Thymus (tissue), 11 donors: ENCODE results near the gene VSIG2. TPM values are rescaled to one million over a fixed set of nuclear protein-coding genes. Genes with fewer than 3 reads are reported as not detected.

Experiments used
- DNase-seq, 9 donors: peaks; one replicate each; pipeline ENCODE4 v3.0.0-alpha.2; 2013; ENCODE audit warnings: low spot score in 9 of 9, low read depth in 6 of 9, missing footprints in 1 of 9
- H3K27ac ChIP-seq, 2 donors: one replicate each; pipeline ENCODE4 v1.5.1; 2013; ENCODE audit warnings: control low read depth in 1 of 2, low read depth in 1 of 2, low read length in 1 of 2, mild to moderate bottlenecking in 1 of 2, moderate library complexity in 1 of 2
- H3K27me3 ChIP-seq, 2 donors: one replicate each; pipeline ENCODE4 v1.5.1; 2013; ENCODE audit warnings: low read length in 1 of 2; ENCODE audit not compliant: control insufficient read depth in 2 of 2, insufficient read depth in 1 of 2
- H3K36me3 ChIP-seq, 2 donors: one replicate each; pipeline ENCODE4 v1.5.1; 2013; ENCODE audit warnings: low read length in 1 of 2, mild to moderate bottlenecking in 1 of 2, moderate library complexity in 1 of 2; ENCODE audit not compliant: control insufficient read depth in 2 of 2, insufficient read depth in 2 of 2
- H3K4me1 ChIP-seq, 2 donors: one replicate each; pipeline ENCODE4 v1.5.1; 2013; ENCODE audit warnings: low read length in 2 of 2; ENCODE audit not compliant: control insufficient read depth in 2 of 2, insufficient read depth in 2 of 2
- H3K4me3 ChIP-seq, 2 donors: one replicate each; pipeline ENCODE4 v1.5.1; 2013; ENCODE audit warnings: low read length in 2 of 2, control low read depth in 1 of 2, mild to moderate bottlenecking in 1 of 2
- H3K9me3 ChIP-seq, 2 donors: one replicate each; pipeline ENCODE4 v1.5.1; 2013; ENCODE audit warnings: low read length in 1 of 2, mild to moderate bottlenecking in 1 of 2; ENCODE audit not compliant: control insufficient read depth in 2 of 2, insufficient read depth in 1 of 2
- WGBS: extraction: QIAGEN DNeasy Blood & Tissue Kit; methylation state at CpG from one replicate; pipeline ENCODE4 v1.1.7; 2013; 5-methylcytosine and 5-hydroxymethylcytosine counted together
- polyA plus RNA-seq: library from polyadenylated mRNA; stranded (reverse); fragments of 200-250 nt; gene quantifications from one replicate; pipeline ENCODE4 v1.2.3, GENCODE V29; 2013
- total RNA-seq: library from RNA; stranded (reverse); fragments of 120-200 nt; gene quantifications from one replicate; pipeline ENCODE4 v1.2.4, GENCODE V29; 2013
- donor health status: healthy.

The VSIG2 gene
- total and polyA plus RNA-seq, 2 donors = 0.14 to 0.80 TPM

DNA sequence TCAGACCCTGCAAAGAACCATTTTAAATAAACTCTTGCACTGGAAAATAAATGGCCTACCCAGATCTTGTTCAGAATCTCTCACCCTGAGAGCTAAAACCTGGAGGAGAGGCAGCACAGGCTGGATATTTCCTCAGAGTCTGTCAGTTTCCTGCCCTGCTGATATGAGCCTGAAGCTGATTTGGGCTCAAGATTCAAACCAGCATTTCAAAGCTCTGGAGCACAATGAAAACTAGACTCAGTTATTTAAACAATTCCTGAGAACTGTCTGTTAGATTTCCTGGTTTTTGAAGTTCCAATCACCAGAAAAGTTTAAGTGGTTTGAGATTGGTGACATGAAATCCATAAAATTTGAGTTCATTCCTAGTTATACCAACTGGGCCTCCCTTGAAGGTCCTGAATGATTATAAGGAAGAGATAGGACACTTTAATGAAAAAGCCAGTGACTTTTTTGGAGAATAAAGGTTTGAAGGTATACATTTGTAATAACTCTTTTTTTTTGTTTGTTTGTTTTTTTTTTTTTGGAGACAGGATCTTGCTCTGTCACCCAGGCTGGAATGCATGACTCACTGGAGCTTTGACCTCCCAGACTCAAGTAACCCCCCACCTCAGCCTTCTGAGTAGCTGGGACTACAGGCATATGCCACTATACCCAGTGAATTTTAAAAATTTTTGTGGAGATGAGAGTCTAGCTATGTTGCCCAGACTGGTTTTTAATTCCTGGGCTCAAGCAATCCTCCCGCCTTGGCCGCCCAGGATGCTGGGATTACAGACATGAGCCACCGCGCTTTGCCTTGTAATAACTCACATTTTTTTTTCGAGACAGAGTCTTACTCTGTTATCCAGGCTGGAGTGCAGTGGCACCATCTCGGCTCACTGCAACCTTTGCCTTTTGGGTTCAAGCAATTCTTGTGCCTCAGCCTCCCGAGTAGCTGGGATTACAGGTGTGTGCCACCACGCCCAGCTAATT, 18.0 kb upstream of the VSIG2 start:
- Histone ChIP-seq H3K27me3 (no peaks in the 10 kb centered on the region), H3K9me3 (no peaks in the 10 kb centered on the region), H3K27ac (no peak overlapping the region), H3K4me3 (no peak overlapping the region), H3K4me1 (no peaks in the 10 kb centered on the region), H3K36me3 (peaks cover 3 to 18% of the 10 kb centered on the region in 2 donors)
- no peak for DNase-seq
- WGBS = 98% methylated on average over 8 of the region's 8 CpGs

DNA sequence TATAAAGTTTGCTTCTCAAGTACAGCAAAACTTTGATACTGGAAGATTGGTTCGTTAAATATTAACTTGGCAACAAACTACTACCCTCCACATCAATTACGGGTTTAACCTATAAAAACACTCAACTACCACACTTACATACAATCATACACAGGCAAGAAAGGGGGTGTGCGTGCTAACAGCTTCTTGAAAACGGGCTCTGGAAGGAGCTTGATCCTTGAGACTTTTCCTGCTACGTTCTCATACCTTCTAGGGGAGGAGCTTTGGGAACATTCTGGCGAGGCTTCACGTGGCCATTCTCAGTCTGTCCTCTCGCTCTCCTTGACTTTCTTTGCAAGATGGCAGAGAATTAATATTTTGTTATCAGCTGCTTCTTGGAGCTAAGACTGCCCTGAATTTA, 16.9 kb upstream of the VSIG2 start:
- H3K9me3 ChIP-seq = no peaks in the 10 kb centered on the region
- H3K36me3 ChIP-seq = peaks cover 3 to 18% of the 10 kb centered on the region in 2 donors
- H3K27ac ChIP-seq = no peak overlapping the region
- DNase-seq = no peak
- no peaks in the 10 kb centered on the region for H3K4me1 ChIP-seq
- 97% methylated on average over 8 of the region's 8 CpGs for WGBS
- no peak overlapping the region for H3K4me3 ChIP-seq
- H3K27me3 ChIP-seq = no peaks in the 10 kb centered on the region

DNA sequence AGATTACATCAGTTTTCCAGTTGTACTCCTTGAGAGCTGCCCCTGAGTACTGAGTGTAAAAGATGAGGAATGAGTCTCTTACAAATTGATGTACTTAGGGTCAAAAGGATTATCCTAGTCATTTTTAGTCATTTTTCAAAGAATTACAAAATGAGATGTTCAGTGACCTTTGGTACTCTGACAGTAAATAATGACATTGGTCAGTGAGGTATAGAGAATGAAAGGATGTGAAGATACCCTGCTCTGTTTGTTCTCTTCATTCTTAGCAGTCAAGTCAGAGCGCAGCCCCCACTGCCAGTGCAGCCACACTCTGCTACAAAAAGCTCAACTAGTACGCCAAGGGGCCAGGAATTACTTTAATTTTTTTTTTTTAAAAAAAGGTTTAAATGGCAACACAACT, 14.1 kb upstream of the VSIG2 start:
- peaks cover 11 to 23% of the 10 kb centered on the region in 2 donors for H3K4me1 ChIP-seq
- H3K27ac ChIP-seq = no peak overlapping the region
- no peaks in the 10 kb centered on the region for H3K9me3 ChIP-seq
- peaks cover 18 to 22% of the 10 kb centered on the region in 2 donors for H3K27me3 ChIP-seq
- H3K4me3 ChIP-seq = no peak overlapping the region
- no peak for DNase-seq
- peaks cover 3 to 9% of the 10 kb centered on the region in 2 donors for H3K36me3 ChIP-seq
- WGBS = 98% methylated on average over 2 of the region's 2 CpGs

DNA sequence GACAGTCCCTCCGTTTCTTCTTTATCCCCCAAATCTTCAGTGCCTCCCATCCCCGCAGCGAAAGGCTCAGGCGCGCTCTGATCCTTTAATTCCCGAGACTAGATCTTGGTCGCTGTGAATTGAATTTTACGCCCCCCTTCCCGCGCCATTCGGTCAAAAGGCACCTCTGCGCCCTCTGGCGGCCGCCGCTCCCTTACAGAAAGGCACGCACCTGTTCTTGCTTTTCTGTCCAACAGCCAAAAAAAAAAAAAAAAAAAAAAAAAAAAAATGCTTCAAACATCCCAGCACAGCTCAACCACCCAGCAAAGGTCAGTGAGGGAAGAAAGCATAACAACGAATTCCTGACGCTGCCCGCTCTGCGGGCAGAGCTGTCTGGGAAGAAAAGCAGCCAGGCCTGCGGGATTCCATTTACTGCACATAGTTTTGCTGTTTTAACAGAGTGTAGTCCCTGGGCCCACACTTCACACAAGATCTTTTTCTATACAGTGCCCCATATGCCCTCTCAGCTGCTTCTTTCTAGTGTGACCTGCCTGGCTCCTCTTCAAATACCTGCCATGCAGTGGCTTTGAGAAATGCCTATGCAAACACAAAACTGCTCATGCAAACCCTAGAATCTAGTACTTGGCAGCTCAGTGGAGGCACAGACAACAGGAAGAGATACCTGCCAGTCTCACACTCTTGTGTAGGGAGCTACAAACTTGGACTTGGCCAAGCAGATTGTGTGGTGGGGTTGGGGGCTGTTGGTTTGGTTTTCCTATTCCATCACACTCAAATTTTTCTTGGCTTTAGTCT, 11.3 kb upstream of the VSIG2 start:
- Histone ChIP-seq H3K4me1 (peaks cover 16 to 48% of the 10 kb centered on the region in 2 donors), H3K27me3 (peaks cover 45 to 50% of the 10 kb centered on the region in 2 donors), H3K27ac (no peak overlapping the region), H3K4me3 (peak overlapping the region; percentile 36 to 46), H3K36me3 (peaks cover 3 to 5% of the 10 kb centered on the region in 2 donors), H3K9me3 (peaks cover 0 to 10% of the 10 kb centered on the region in 2 donors)
- 8% methylated on average over 21 of the region's 21 CpGs for WGBS
- peak in 8 of 9 donors; percentile 55 to 91 (median 76) for DNase-seq

DNA sequence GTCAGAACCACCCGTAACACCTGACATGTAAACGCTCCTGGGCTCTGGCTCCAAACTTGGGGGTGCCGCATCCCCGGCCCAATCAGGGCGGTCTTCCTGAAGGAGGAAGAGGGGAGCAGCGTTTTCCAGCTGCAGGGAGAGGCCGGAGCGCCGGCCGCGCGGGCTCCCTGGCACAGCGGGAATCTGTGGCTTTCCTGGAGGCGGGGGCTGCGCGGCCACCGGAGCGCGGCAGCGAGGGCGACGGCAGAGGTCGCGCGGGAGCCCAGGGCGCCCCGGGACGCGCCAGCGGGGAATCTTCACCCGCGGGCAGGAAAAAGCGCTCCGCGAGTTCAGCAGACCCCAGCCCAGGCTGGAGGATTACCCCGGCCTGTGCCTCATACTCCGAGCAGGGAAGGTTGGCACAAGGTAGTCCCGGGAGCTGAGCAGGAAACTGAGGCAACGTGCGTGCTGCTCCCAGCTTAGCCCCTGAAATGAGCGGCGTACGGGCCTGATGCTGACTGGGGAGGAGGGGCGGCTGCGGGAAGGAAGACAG, 10.6 kb upstream of the VSIG2 start:
- no peak for DNase-seq
- Histone ChIP-seq H3K9me3 (peaks cover 0 to 12% of the 10 kb centered on the region in 2 donors), H3K4me1 (peaks cover 19 to 51% of the 10 kb centered on the region in 2 donors), H3K36me3 (peaks cover 3 to 5% of the 10 kb centered on the region in 2 donors), H3K4me3 (peak overlapping the region; percentile 36 to 46), H3K27ac (no peak overlapping the region), H3K27me3 (peaks cover 52 to 57% of the 10 kb centered on the region in 2 donors)
- under 1% methylated on average over 45 of the region's 45 CpGs for WGBS

DNA sequence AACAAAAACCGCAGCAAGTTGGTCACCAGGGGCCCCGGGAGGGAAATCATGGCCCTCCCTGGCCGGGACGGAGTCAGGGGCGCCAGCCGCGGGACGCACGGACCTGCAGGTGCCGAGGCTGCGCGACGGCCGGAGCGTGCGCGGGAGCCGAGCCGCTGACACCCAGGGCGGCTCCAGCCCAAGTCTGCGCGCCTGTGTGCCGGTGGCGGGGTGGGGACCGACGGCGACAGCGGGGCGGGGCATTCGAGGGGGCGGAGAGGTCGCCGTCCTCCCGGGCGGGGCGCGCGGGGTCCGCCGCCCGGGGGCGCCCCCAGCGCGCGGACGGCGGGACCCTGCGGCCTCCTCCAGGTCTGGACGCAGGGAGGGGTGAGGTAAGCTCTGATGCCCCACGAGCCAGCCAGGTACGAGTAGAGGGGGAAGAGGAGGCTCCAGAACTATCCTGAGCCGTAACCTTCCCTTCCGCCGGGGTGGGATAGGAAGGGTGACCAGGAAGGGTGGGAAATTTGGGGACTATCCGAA, 10.1 kb upstream of the VSIG2 start, which contains the start of gene ESAM:
Gene ESAM (minus strand): TSS at position 186 of the 519 bp plus-strand sequence. CDS start 136 bp downstream, at position 50.
- Histone ChIP-seq H3K4me1 (peaks cover 19 to 51% of the 10 kb centered on the region in 2 donors), H3K9me3 (peaks cover 0 to 12% of the 10 kb centered on the region in 2 donors), H3K4me3 (peak within 1 kb of the TSS; percentile 36 to 46), H3K36me3 (peaks cover under 1 to 2% of the 10 kb centered on the region in 2 donors), H3K27ac (peak within 1 kb of the TSS in 1 of 2 donors; percentile 31), H3K27me3 (peaks cover 55 to 62% of the 10 kb centered on the region in 2 donors)
- DNase-seq = peak in 2 of 9 donors; percentile 33 to 46
- WGBS = 1% methylated on average over 55 of the region's 55 CpGs

DNA sequence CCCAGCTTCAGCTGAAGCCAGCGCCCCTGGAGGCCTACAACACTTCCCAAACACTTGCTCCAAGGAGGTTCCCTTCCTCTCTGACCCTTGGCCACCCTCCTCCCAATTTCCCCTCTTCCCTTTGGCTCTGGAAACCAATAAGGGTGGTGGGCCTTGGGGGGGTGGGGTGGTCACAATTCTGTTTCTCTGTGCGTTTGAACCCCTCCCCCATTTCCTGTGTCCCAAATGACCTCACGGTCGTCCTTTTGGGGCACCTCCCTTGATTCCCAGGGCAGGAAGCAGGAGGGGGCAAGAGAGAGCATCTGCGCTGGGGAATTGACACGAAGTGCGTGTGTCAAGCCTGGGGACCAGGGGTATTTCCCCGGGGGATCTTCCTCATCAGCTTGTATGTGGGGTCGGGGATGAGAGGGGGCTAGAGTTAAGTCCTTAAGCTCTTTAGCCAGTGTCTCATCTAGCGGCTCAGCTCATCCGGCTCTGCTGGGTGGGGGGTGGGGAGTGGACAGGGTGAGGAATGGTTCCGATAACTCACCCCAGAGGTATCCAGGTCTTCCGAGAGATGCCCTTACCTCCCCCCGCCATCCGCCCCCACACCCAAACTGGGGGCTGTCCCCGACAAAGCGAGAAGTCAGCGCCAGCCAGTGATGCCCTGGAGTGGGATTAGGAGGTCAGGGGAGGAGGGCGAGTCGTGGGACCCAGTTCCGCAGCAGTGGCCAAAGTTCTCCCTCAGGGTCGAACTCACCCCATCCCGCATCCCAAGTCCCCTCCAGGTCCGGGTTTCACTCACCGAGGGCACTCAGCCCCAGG, 9.4 kb upstream of the VSIG2 start:
- H3K4me3 ChIP-seq = peak overlapping the region; percentile 16 to 46
- H3K4me1 ChIP-seq = peaks cover 19 to 51% of the 10 kb centered on the region in 2 donors
- H3K27ac ChIP-seq = peak overlapping the region in 1 of 2 donors; percentile 31
- no peak for DNase-seq
- H3K36me3 ChIP-seq = no peaks in the 10 kb centered on the region
- H3K27me3 ChIP-seq = peaks cover 59 to 69% of the 10 kb centered on the region in 2 donors
- WGBS = 17% methylated on average over 25 of the region's 25 CpGs
- H3K9me3 ChIP-seq = peaks cover 0 to 12% of the 10 kb centered on the region in 2 donors

DNA sequence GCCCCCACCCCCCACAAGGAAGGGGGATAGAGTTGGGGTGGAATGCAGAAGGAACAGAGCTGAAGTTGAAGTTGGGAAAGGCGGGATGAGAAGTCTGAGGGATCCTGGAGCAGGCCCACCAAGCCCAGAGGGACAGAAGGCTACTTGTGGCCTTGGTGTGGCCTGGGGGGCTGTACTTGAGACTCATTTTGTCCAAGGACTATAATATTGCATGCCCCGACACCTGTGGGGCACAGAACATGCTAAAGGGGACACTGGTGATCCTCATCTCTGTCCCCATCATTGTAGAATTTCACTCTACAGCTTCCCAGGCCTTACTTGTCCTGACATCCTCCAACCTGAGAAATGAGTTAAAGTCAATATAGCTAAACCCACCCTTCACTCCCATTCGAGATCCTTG, 8.8 kb upstream of the VSIG2 start:
- WGBS = 79% methylated on average over 3 of the region's 3 CpGs
- no peaks in the 10 kb centered on the region for H3K36me3 ChIP-seq

More for the DNA sequence above, 8.8 kb upstream of the VSIG2 start:
- Histone ChIP-seq H3K27ac (no peak overlapping the region), H3K9me3 (peaks cover 0 to 12% of the 10 kb centered on the region in 2 donors), H3K4me1 (peaks cover 19 to 51% of the 10 kb centered on the region in 2 donors), H3K4me3 (no peak overlapping the region), H3K27me3 (peaks cover 59 to 76% of the 10 kb centered on the region in 2 donors)
- no peak for DNase-seq
